GM18508 (cell line): ENCODE results near the gene SDHA.
"Not testable (repeated sequence)": the region's sequence is repeated elsewhere in the genome, so short reads cannot be mapped to it uniquely, and the experiment has no call there.

ENCODE experiments used
- ATAC-seq: cut with Tn5 transposase; IDR thresholded peaks from one replicate; pipeline ENCODE4 v1.9.1; 2021; ENCODE audit warnings: moderate number of reproducible peaks; ENCODE audit not compliant: insufficient read depth, unreplicated experiment

The SDHA gene

DNA sequence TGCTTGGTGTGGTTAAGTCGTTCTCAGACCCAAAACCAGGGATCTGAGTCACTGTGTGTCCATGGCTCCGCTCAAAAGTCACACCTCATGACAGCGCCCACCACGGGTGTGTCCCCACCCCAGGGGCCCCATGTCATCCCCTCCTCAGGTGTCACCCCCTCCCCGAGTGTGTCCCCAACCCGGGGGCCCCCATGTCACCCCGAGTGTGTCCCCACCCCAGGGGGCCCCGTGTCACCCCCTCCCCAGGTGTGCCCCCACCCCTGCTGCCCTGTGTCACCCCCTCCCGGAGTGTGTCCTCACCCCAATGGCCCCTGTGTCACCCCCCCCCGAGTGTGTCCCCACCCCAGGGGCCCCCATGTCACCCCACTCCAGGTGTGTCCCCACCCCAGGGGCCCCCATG, 21.8 kb upstream of the SDHA start:
- no peak for ATAC-seq

- not testable (repeated sequence) for ATAC-seq
Measured at GRCh38 chr5:197031-197430, 21.1 kb upstream of the SDHA start.

DNA sequence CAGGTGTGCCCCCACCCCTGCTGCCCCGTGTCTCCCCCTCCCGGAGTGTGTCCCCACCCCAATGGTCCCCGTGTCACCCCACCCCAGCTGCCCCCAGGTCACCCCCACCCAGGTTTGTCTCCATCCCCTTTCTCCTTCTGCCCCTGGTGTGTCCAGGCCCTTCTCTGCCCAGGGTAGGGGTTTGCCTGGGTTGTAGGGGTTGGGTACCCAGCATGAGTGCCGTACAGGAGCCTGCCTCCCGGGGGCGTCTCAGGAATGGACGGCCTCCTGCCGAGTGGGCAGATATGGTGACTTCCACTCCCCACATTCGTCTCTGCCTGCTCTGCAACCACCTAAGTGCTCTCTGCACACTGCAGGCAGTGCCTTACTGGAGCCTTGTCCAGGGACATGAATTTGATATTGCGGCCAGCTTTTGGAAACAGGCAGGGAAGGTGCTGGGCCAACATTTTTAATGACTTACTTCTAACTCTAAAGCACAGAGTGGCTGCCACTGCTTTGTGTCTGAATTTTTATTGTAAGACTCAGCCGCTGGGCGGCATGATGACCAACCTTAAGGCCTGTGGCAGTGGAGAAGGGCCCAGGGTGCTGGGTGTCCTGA, 20.1 kb upstream of the SDHA start:
- no peak for ATAC-seq

DNA sequence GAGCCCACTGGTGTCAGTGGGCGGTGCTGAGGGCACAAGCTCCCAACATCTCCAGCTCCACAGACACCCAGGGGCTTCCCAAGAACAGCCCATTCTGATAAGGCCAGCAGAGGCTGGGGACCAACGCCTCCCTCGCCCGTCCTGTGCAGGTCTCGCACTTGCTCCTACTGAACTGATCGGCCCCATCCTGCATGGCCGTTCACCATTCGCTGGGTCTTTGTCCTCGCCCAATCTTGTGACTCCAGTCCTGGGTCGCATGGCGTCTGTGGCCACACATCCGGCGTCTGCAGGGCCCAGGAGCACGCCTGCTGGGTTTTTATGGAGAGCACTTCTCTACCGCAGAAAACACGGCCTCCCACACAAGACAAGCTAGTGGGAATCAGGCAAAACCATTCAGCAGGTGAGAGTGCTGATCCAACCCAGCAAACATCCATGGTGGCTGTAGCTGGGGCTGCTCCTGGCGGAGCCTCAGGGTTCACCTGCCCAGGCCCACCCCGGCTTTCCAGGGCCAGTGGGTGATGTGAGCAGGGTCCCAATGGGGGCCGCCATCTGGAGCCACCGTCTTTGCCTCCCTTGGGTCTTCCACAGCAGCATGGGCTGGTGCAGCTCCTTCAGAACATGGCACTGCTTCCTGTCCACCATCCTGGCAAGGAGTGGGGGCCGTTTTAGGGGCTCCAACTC, 19.5 kb upstream of the SDHA start:
- ATAC-seq: no peak

DNA sequence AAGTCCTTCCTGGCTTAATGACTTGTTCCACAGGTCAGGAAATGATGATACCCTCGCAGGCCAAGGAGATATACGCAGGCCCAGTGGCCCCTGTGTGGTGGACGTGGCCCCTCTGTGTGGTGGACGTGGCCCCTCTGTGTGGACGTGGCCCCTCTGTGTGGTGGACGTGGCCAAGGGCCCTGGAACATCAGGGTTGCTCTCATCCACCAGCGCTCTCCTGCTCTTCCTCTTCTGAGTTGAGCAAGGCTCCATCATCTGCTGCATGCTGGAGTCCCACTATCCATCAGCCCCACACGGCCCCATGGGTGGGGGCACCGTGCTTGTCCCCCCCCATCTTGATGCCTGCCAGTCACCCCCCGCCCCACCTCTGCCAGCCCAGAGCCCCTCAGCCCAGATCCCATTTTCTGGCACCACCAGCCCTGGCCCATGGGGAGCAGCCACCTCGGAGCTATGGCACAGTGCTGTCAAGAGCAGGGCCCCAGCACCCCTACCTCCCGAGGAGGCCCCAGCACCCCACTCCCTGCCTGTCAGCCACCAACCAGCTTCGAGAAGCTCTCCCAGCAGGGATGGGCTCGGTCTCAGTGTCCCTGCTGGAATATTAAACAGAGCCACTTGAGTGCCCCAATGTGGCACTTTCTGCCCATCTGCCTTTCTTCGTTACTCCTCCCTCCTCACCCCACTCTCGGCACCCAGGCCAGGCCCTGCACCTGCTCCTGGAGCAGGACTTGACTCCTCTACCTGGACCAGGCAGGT, 18.7 kb upstream of the SDHA start:
- no peak for ATAC-seq

DNA sequence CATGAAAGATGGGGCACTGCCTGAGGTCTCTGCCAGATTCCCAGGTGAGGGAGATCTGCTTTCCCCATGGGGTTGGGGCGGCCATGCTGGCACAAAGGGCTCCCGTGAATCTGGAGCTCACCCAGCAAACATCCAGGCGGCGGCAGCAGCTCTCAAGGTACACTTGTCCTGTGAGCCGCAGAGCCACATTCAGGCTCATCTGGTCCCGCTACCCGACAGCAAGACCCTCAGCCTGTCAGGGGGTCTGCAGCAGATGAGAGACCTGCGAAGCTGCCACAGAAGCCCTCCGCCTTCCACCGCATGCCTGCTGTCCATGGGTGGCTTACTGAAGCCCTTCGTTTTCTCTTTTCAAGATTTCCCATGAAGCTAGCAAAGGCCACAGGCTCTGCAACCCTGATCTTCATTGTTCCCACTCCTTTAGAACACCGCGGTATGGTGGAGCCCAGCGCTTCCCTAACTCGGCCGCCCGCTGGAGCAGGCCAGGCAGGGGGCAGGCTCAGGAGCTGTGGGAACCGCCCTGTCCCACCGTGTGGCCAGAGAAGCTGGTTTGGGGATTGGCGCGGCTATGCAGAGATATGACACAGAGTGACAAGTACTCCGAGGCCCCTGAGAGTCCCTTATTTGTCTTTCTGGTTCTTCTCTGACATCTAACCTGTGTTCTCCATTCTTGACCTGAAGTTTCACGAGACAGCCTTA, 18.0 kb upstream of the SDHA start:
- ATAC-seq: no peak

- no peak for ATAC-seq
Measured at GRCh38 chr5:200985-201384, 17.1 kb upstream of the SDHA start.

DNA sequence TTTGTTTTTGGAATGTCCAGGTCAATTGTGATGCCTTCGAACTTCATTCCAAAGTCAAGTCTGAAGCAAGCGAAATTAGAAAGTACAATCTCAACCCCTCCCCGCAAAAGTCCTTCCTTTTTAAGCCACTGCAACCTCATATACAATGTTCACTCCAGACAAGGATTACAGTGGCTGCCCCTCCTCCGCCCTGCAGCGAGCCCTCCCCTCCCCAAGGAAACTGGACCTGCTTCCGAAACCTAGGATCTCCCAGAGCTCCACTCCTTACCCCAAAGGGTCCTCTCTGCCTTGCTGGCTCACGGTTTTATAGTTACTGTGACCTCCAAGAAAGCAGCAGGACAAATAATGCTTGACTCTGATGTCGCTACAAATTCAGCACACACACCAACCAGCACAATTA, 16.4 kb upstream of the SDHA start:
- no peak for ATAC-seq

GRCh38 chr5:203246-203930, 14.7 kb upstream of the SDHA start:
- no peak for ATAC-seq

DNA sequence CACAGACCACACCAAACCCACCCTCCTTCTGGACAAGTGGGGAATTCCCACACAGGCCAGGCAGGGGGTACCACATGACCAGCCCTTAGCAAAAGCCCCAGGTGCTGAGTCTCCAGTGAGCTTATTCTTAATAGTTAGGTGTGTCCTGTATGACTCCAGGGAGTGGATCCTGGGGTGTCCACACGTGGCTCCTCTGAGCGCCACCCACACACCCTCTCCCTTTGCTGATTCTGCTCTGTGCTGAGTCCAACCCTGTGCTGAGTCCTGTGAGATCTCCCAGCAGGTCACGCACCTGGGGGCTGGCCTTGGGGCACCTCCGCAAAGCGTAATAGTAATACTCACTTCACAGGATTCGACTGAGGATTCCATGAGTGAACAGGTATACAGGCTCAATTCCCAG, 14.1 kb upstream of the SDHA start:
- ATAC-seq: no peak

- no peak for ATAC-seq
Measured at GRCh38 chr5:204462-204861, 13.7 kb upstream of the SDHA start.

- no peak for ATAC-seq
Measured at GRCh38 chr5:204966-205670, 13.0 kb upstream of the SDHA start.

GRCh38 chr5:206406-206805, 11.7 kb upstream of the SDHA start:
- ATAC-seq: no peak

DNA sequence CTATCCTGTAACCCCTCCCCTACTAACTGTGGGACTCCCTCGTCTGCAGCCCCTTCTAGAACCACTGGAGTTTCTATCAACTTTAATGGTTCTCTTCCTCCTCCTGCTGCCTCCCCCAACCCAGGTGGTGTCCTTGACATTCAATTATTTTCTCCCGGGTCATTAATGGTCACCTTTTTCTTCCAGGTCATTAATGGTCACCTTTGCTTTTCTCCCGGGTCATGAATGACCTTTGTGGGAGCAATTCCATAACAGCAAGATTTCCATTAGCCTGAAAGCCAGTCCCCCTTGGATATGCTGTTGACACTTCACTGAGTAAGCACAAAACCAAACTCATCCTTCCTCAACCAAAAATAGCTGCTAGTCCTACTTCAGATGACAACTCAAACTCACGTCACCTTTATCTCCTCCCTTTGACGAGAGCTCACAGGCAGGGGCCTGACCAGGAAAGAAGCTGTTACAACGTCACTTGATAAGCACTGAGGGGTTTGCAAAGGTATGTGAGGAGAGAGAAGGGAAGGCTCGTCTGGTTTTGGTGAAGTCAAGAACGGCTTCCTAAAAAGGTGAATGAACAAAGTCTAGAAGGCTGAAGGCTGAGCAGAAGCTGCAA, 11.1 kb upstream of the SDHA start:
- ATAC-seq: no peak

DNA sequence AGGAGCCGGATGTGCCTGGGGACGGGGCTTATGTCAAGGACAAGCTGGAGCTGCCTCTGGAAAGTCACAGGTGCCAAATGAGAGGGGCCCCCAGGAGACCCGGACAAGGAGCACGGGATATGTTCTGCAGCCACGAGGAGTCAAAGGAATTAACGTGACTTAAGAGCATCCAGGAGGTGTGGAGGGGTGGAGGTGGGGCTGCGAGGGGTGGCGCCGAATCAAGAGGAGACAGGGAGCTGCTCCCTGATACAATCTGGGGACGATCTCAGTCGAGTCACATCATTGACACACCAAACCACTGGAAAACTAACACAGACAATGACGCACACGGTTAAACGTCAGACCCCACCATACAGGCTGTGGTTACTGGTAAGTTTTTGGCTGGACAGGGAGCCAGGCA, 10.5 kb upstream of the SDHA start:
- ATAC-seq: no peak

DNA sequence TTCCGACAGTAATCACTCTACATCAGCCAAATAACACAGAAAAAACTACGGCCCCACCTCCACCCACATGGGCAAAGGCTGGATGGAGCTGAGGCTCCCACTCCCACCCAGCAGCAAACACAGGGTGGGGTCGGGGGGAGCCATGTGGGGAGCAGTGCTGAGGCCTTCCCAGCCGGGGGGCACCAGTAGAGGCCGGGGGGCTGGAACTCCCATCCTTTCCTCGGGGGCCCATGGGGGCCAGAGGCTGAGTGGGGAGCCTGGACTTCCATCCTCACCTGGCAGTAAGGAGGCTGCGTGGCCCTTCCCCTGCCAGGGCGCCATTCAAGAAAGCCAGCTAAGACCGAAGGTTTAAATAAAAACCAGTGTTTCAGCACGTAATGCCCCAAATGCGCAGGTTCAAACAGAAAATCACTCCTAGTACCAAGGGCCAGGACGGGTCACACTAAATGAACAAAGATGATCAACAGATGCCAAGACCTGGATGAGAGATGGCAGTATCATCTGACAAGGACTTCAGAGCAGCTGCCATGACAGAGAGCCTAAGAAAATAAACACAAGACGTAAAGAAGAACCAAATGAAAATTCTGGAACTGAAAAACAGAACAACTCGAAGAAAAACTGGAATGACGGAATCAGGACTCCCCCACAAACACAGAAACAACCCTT, 9.5 kb upstream of the SDHA start:
- ATAC-seq: no peak

DNA sequence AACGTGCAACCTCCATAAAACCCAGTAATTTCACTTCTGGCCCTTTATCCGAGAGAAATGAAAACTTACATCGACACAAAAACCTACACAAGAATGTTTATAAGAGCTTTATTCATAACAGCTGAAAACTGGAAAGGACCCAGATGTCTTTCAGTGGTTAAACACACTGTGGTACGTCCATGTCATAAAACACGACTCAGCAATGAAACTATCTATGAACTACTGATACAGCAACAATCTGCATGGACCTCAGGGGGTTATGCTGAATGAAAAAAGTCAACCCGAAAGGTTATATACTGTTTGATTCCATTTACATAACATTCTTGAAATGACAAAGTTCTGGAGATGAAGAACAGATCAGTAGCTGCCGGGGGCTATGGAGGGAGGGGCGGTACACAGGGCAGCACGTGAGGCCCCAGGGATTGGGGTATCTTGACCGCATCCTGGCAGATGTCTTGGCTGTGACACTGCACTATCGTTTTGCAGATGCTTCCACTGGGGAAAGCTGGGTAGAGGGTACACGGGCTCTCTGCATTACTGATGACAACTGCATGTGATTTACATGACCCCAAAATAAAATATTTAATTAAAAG, 4.2 kb upstream of the SDHA start:
- ATAC-seq: no peak

- not testable (repeated sequence) for ATAC-seq
Measured at GRCh38 chr5:215256-215655, 2.9 kb upstream of the SDHA start.

GRCh38 chr5:216076-216475, 2.0 kb upstream of the SDHA start:
- ATAC-seq: not testable (repeated sequence)
